GM18519 (cell line): Measurements from ENCODE around the gene SYNGR1.

Experiments used
- ATAC-seq: cut with Tn5 transposase; IDR thresholded peaks from one replicate; pipeline ENCODE4 v1.9.1; 2021; ENCODE audit warnings: mild to moderate bottlenecking, moderate library complexity; ENCODE audit not compliant: unreplicated experiment, low FRiP score

The SYNGR1 gene, protein sequence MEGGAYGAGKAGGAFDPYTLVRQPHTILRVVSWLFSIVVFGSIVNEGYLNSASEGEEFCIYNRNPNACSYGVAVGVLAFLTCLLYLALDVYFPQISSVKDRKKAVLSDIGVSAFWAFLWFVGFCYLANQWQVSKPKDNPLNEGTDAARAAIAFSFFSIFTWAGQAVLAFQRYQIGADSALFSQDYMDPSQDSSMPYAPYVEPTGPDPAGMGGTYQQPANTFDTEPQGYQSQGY

GRCh38 chr22:39349967-39350726 lies at the start of gene SYNGR1:
Gene SYNGR1 (plus strand): TSS chr22:39349991. CDS start chr22:39350011, 20 bp downstream.
- ATAC-seq: no peak

- no peak for ATAC-seq
These were observed 49.5 kb upstream of the SYNGR1 start for GRCh38 chr22:39300186-39300830.

- ATAC-seq: no peak
These were observed 48.7 kb upstream of the SYNGR1 start for GRCh38 chr22:39301108-39301507.

DNA sequence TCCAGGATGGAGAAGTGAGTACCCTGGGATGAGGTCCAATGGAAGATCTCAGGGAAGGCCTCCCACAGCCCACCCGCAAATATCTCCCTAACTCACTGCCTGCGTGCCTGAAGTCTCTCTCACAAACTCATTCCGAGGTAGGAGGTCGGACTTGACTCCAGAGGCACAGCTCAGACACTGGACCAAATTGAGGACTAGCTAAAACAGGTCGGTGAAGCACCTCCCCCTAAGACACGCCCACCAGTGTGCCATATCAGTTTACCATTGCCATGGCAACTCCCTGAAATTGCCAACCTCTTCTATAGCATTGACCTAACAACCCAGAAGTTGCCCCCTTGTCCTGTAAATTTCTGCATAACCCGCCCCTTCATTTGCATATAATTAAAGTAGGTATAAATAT lies 47.9 kb upstream of the SYNGR1 start:
- no peak for ATAC-seq

GRCh38 chr22:39302431-39302960 lies 47.3 kb upstream of the SYNGR1 start:
- no peak for ATAC-seq

- ATAC-seq: no peak
These were observed 46.4 kb upstream of the SYNGR1 start for GRCh38 chr22:39303358-39303757.

DNA sequence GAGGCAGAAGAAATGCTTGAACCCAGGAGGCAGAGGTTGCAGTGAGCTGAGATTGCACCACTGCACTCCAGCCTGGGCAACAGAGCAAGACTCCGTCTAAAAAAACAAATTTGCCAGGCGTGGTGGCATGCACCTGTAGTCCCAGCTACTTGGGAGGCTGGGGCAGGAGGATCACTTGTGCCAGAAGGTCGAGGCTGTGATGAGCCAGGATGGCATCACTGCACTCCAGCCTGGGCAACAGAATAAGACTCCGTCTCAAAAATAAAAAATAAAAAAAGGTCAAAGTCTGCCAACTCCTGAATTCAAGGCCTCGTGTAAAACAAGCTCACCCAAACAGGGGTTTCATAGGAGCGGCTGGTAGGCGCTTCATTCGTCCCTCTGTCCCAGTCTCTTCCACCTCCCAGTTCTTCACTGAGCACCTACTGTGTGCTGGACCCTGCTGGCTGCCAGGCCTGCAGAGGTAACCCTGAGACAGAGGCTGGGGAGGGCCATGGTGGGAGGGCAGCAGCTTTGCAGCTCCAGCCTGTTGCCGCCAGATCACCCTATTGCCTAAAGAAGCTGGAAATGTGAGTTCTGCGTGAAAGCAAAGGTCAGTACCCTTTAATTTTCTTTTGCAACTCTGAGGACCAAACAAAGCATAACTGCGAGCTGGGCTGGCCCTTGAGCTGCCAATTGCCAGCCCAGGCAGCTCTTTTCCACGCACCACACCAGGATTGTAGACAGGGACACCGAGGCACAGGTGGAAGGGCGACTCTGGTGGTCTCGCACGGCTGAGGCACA lies 45.7 kb upstream of the SYNGR1 start:
- ATAC-seq: no peak

DNA sequence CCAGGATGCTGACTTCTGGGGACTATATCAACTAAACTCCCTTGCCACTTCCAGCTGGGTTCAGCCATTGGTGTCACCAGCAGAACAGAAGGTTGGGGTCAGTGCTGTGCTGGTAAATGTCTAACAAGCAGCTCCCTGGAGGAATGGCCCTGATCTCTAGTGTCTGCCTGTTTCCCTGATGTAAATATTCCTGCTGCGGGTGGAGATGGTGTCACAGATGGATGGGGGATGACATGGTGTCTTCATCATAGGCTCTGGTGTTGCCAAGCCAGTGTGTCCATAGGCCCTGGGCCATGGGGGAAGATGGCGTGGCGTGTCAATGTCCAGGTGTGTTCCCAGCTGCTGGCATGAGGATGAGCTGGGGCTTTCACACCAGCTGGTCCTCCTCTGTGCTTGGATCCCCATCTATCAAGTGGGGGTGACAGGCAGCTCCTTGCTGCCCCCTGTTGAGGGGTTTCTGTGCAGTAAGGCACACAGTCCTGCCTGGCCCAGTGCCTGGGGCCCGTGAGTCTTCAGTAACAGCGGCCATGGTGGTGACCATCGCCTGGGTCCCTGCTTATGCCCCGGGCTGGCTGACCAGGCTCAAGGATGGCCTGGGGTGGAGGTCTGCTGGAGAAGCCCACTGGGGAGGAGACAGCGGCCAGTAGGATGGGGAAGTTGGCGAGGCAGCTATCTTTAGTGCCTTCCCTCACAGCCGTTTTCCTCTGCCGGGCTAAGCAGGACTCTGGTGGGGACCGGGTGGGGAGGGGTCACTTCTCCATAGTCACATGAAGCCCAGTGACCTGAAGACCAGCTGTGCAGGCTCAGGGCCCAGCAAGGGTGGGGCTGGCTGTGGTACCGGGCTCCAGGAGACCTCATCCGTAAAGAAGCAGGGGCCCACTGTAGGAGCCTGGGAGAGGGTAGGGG lies 43.1 kb upstream of the SYNGR1 start:
- no peak for ATAC-seq

DNA sequence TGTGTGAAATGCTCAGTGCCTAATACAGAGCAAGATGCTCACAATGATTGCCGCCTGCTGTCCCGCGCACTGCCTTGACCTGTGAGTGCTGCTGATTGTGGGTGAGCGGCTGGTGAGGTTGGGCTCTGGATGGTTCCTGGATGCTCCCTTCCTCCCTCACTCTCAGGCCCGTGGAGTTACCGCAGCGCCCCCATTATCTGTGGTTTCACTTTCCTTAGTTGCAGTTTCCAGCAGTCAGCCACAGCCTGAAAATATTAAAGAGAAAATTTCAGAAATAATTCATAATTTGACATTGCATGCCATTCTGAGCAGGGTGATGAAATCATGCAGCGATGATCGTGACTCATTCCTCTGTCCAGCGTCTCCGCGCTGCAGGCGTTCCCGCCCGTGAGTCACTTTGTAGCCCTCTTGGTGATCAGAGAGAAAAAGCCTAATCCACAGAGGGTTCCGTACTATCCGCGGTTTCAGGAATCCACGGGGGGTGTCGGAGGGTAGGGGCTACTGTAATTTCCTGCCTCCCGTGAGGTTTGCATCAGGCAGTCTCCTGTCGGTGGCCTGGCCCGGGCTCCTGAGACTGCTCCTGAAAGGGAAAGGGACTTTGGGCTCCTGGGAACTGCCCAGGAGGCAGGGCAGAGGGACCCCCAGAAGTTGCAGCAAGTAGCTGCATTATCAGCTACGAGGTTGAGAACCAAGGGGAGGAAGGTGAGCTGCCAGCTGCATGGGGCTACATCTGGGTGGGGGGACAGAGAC lies 41.0 kb upstream of the SYNGR1 start:
- ATAC-seq: no peak

DNA sequence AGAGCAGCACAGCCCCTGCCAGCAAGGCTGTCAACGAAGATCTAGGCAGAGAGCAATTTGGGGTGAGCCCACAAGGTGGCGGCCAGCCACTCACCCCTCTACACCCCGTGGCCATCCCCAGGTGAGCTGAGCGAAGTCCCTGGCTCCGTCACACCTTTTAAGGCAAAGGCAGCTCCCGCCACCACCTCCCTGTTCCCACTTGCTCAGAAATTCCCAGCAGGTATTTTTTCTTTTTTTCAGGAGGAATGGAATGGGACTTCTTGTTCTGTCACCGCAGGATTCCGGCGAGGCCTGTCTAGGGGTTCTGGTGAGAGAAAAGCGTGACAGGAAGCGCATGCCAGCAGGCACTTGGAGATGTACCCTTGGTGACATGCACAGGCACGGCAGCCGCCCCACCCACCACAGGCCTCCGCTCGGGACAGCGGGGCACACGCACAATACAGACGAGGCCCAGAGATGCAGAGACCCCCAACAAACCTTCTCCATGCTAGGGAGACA lies 40.4 kb upstream of the SYNGR1 start:
- no peak for ATAC-seq

- ATAC-seq: no peak
These were observed 39.7 kb upstream of the SYNGR1 start for GRCh38 chr22:39309881-39310714.

- no peak for ATAC-seq
These were observed 38.0 kb upstream of the SYNGR1 start for GRCh38 chr22:39311592-39312400.

DNA sequence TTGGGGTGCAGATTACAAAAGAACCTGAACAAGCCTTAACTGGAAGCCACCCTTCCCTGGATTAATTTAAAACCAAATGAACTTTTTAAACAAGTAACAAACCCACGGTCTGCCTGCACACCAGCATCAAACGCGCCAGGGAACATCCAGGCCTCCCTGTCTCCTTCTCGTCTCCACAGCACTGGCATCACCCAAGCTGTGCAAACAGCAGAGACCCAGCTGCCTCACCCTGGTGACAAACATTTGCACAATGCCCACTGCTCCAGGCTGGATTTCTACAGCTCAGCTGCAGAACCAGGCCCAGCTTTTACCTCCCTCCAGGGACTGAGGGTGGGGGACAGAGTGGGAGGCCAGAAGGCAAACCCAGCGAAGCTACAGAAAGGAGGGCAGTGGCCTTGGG lies 37.4 kb upstream of the SYNGR1 start:
- no peak for ATAC-seq

GRCh38 chr22:39313258-39314001 lies 36.4 kb upstream of the SYNGR1 start:
- no peak for ATAC-seq

DNA sequence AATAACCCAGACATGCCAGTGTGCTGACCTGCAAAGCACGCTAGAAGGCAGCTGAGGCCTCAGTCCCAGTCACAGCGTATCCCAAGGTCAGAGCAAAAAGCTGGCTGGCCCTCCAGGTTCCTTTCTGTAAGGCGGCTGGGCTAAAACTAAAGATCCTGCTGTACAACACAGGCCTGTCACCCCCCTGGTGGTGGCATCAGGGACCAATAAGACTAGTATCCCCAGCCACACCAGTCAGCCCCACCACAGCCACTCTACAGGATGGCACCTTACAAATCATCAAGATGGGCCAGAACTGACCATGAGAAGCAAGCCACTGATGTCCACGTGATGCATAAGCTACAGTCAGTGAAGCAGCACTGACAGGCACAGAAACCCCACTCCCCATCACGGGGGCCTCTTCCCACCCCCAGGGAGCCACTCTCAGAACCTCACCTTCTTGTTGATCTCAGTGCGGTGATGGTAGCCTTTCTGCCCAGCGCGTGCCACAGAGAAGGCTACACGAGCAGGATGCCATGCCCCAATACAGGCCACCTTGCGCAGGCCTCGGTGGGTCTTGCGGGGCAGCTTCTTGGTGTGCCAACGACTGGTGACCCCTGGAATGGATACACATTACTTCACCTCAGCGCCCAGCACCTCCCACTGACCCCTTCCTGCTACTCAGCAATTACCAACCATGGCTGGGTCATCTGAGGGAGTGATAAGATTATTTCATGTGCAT lies 35.4 kb upstream of the SYNGR1 start:
- no peak for ATAC-seq

GRCh38 chr22:39315389-39315788 lies 34.4 kb upstream of the SYNGR1 start:
- ATAC-seq: no peak
